Measurements from ENCODE around the gene CACNB2. TPM values are rescaled to one million over a fixed set of nuclear protein-coding genes. Genes with fewer than 3 reads are reported as not detected.
A peak's percentile ranks its signal among the peaks of the same experiment; 100 is the strongest.

Gene CACNB2
- total RNA-seq, 2 donors from 2014 or later, result 1.9 to 4.6 TPM

DNA sequence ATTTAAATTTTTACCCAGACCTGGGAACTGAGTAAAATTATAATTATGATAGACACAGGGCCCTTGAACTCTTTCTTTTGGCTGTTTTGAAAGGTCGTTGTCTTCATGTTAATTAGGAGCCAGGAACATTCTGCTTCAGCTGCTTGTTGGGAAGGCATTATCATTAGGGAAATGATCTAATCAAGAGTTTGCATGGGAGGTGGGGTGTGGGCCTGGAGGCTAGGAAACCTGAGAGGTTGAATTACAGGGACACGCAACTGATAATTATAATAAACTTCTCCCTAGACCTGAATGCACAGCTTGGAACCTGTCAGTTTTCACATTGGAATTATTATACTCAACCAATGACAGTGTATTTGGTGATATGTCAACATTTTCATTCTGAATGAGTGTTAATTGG is 237.7 kb downstream of the CACNB2 start:
- WGBS, 2 experiments (ENCODE audit: insufficient coverage in 1 of 2, insufficient read length in 1 of 2), result 43 to 66% methylated on average over 1 of the region's 2 CpGs
- no peak for DNase-seq
- Histone ChIP-seq H3K4me1 (ENCODE audit: control insufficient read depth, insufficient read depth, low read length) (no peaks in the 10 kb centered on the region), H3K9ac (ENCODE audit: extremely low read depth, low read length, poor library complexity, severe bottlenecking) (no peak overlapping the region), H3K27ac (ENCODE audit: low read depth, low read length) (no peak overlapping the region), H3K9me3 (ENCODE audit: control insufficient read depth, low read length) (peaks cover 12% of the 10 kb centered on the region), H3K4me3 (ENCODE audit: low read length) (no peak overlapping the region), H3K27me3 (ENCODE audit: control insufficient read depth, insufficient read depth, low read length, poor library complexity, severe bottlenecking) (no peaks in the 10 kb centered on the region), H3K36me3 (ENCODE audit: control insufficient read depth, insufficient read depth, low read length) (no peaks in the 10 kb centered on the region)
- no peaks in the 10 kb centered on the region for H3K27me3 Mint-ChIP-seq (ENCODE audit: insufficient read depth)
- no peaks in the 10 kb centered on the region for H3K4me1 Mint-ChIP-seq
- TF ChIP-seq, protein P1, sequence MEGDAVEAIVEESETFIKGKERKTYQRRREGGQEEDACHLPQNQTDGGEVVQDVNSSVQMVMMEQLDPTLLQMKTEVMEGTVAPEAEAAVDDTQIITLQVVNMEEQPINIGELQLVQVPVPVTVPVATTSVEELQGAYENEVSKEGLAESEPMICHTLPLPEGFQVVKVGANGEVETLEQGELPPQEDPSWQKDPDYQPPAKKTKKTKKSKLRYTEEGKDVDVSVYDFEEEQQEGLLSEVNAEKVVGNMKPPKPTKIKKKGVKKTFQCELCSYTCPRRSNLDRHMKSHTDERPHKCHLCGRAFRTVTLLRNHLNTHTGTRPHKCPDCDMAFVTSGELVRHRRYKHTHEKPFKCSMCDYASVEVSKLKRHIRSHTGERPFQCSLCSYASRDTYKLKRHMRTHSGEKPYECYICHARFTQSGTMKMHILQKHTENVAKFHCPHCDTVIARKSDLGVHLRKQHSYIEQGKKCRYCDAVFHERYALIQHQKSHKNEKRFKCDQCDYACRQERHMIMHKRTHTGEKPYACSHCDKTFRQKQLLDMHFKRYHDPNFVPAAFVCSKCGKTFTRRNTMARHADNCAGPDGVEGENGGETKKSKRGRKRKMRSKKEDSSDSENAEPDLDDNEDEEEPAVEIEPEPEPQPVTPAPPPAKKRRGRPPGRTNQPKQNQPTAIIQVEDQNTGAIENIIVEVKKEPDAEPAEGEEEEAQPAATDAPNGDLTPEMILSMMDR (conservative IDR thresholded peaks at IDR 0.05), result no peak
- H3K36me3 Mint-ChIP-seq (ENCODE audit: low read depth), result no peaks in the 10 kb centered on the region
- H3K4me3 Mint-ChIP-seq, result no peak overlapping the region
- H3K9me3 Mint-ChIP-seq, result peaks cover 11% of the 10 kb centered on the region
- H3K27ac Mint-ChIP-seq, result no peak overlapping the region

DNA sequence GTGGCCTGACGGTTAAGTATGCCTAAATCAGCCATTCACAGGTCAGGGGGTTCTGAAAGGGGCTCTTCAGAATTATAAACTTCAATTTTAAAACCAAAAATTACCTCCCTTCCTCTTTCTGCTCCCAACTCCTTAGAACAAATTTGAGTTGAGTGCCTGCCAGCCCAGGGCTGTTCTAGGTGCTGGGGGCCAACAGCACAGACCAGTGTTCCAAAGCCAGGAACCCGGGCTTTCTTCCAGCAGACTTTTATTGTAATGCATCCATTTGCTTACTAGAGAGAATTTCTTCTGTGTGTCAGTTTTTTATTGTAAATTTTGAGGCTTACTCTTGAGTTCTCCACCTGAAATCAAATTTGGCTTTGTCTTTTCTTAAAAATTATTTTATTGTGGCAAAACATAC is 238.5 kb downstream of the CACNB2 start:
- H3K4me1 Mint-ChIP-seq, result no peaks in the 10 kb centered on the region

DNA sequence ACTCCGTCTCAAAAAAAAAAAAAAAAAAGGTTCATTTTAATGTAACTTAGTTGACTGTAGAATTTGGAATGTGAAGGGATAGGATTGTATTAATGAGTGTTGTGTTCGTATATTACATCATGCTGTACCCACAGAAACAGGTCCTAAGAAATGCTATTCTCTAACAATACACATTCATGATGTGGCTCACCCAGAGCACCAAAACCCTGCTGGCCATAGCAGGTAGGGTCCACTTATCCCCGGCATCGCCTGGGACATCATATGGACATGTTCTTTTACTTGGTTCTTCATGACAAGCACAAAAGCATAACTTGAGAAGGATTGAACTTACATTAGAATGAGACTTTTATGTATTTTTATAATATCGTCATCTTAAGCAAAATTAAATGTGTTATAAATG is 241.5 kb downstream of the CACNB2 start:
- H3K36me3 Mint-ChIP-seq (ENCODE audit: low read depth), result no peaks in the 10 kb centered on the region
- peaks cover under 1% of the 10 kb centered on the region for H3K9me3 Mint-ChIP-seq
- H3K27me3 Mint-ChIP-seq (ENCODE audit: insufficient read depth), result no peaks in the 10 kb centered on the region
- TF ChIP-seq, protein P1 (conservative IDR thresholded peaks at IDR 0.05), result peak; percentile 56
- no peaks in the 10 kb centered on the region for H3K27me3 ChIP-seq (ENCODE audit: control insufficient read depth, insufficient read depth, low read length, poor library complexity, severe bottlenecking)
- no peaks in the 10 kb centered on the region for H3K9me3 ChIP-seq (ENCODE audit: control insufficient read depth, low read length)
- no peak overlapping the region for H3K4me3 Mint-ChIP-seq
- H3K27ac Mint-ChIP-seq, result no peak overlapping the region
- no peak overlapping the region for H3K27ac ChIP-seq (ENCODE audit: low read depth, low read length)
- WGBS, 2 experiments (ENCODE audit: insufficient coverage in 1 of 2, insufficient read length in 1 of 2), result 93% methylated on average over 3 of the region's 5 CpGs; no CpG with 5 or more reads in 1 of the 2 experiments
- H3K4me1 Mint-ChIP-seq, result no peaks in the 10 kb centered on the region
- no peak for DNase-seq
- H3K4me3 ChIP-seq (ENCODE audit: low read length), result no peak overlapping the region
- H3K4me1 ChIP-seq (ENCODE audit: control insufficient read depth, insufficient read depth, low read length), result no peaks in the 10 kb centered on the region
- H3K36me3 ChIP-seq (ENCODE audit: control insufficient read depth, insufficient read depth, low read length), result no peaks in the 10 kb centered on the region
- H3K9ac ChIP-seq (ENCODE audit: extremely low read depth, low read length, poor library complexity, severe bottlenecking), result no peak overlapping the region

More for the DNA sequence above, 238.5 kb downstream of the CACNB2 start:
- H3K27me3 Mint-ChIP-seq (ENCODE audit: insufficient read depth), result no peaks in the 10 kb centered on the region
- Histone ChIP-seq H3K27me3 (ENCODE audit: control insufficient read depth, insufficient read depth, low read length, poor library complexity, severe bottlenecking) (no peaks in the 10 kb centered on the region), H3K9me3 (ENCODE audit: control insufficient read depth, low read length) (peaks cover 12% of the 10 kb centered on the region), H3K27ac (ENCODE audit: low read depth, low read length) (no peak overlapping the region), H3K4me3 (ENCODE audit: low read length) (no peak overlapping the region), H3K36me3 (ENCODE audit: control insufficient read depth, insufficient read depth, low read length) (no peaks in the 10 kb centered on the region), H3K9ac (ENCODE audit: extremely low read depth, low read length, poor library complexity, severe bottlenecking) (no peak overlapping the region), H3K4me1 (ENCODE audit: control insufficient read depth, insufficient read depth, low read length) (no peaks in the 10 kb centered on the region)
- peaks cover 11% of the 10 kb centered on the region for H3K9me3 Mint-ChIP-seq
- H3K4me3 Mint-ChIP-seq, result no peak overlapping the region
- no peaks in the 10 kb centered on the region for H3K36me3 Mint-ChIP-seq (ENCODE audit: low read depth)
- no peak overlapping the region for H3K27ac Mint-ChIP-seq
- WGBS, 2 experiments (ENCODE audit: insufficient coverage in 1 of 2, insufficient read length in 1 of 2), result 87 to 100% methylated on average over 1 to 2 of the region's 2 CpGs
- DNase-seq, result no peak
- TF ChIP-seq, protein P1 (conservative IDR thresholded peaks at IDR 0.05), result no peak

Data from endodermal cell (in vitro differentiated cells).